HG03060 (cell line): ENCODE measurements around the gene GFER.

ENCODE experiments used
- ATAC-seq: cut with Tn5 transposase; IDR thresholded peaks from one replicate; pipeline ENCODE4 v1.9.1; 2021; ENCODE audit warnings: low read depth, moderate number of reproducible peaks; ENCODE audit not compliant: unreplicated experiment

Gene GFER

GRCh38 chr16:1974157-1975070 lies 9.6 kb upstream of the GFER start:
- no peak for ATAC-seq

DNA sequence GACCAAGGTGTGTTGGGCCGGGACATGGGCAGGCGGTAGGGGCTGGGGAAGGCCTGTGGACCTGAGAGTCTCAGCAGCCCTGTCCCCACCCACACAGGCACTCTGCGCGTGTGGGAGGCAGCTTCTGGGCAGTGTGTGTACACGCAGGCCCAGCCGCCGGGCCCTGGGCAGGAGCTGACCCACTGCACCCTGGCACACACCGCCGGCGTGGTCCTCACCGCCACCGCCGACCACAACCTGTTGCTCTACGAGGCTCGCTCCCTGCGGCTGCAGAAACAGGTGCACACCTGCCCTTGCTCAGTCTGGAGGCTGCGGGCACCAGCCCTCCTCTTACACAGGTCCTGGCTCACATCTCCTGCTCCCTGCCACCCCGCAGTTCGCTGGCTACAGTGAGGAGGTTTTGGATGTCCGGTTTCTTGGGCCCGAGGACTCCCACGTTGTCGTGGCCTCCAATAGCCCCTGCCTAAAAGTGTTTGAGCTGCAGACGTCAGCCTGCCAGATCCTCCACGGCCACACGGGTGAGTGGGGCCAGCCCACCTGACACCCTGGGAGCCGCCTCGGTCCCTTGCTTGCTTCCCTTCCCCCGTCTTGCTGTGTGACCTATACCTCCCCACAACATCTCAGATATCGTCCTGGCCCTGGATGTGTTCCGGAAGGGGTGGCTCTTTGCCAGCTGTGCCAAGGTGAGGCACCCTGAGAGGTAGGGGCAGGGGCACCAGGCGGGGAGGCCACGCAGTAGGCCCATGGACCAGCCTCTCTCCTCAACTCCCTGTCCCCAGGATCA lies 8.4 kb upstream of the GFER start:
- no peak for ATAC-seq

DNA sequence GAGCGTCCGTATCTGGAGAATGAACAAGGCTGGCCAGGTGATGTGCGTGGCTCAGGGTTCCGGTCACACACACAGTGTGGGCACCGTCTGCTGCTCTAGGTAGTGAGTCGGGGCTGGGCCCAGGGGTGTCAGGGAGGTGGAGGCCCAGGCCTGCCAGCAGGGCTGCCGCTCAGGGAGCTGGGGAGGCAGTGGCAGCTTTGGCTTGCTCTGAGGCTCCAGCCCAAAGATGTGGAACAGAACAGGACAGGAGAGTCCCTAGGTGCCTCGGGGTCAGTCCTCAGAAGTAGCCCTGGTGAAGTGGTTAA lies 7.8 kb upstream of the GFER start:
- ATAC-seq = no peak

DNA sequence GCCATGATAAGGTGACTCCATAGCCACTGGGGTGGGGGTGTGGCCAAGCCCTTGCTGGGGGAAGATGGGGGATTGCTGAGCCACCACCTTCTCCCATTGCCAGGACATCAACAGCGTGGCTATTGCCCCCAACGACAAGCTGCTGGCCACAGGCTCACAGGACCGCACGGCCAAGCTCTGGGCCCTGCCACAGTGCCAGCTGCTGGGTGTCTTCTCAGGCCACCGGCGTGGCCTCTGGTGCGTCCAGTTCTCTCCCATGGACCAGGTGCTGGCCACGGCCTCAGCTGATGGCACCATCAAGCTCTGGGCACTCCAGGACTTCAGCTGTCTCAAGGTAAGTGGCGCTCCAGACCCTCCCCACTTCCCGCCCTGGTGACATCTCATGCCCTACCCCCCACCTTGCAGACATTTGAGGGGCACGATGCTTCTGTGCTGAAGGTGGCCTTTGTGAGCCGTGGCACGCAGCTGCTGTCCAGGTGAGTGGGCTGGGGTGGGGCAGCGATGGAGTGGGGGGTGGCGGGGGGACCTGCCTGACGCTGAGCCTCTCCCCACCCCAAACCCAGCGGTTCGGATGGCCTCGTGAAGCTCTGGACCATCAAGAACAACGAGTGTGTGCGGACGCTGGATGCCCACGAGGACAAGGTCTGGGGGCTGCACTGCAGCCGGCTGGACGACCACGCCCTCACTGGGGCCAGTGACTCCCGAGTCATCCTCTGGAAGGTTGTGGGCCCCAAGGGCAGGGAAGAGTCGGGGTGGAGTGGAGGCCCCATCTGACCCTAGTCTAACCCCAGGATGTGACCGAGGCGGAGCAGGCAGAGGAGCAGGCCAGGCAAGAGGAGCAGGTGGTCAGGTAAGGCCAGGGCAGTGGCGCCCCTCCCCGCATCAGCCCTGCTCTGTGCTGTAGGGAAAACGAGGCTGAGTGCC lies 6.8 kb upstream of the GFER start:
- no peak for ATAC-seq

DNA sequence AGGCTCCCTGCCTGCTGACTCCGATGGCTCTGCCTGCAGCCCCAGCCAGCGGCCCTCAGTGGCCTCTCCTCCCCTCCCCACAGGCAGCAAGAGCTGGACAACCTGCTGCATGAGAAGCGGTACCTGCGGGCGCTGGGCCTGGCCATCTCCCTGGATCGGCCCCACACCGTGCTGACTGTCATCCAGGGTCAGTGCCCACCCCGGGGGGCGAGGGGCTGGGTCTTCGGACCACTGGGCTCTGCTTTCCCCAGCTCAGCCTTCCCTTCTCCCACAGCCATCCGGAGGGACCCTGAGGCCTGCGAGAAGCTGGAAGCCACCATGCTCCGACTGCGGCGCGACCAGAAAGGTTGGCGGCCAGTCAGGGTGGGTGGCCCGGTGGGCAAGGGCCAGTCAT lies 6.1 kb upstream of the GFER start:
- ATAC-seq = no peak

DNA sequence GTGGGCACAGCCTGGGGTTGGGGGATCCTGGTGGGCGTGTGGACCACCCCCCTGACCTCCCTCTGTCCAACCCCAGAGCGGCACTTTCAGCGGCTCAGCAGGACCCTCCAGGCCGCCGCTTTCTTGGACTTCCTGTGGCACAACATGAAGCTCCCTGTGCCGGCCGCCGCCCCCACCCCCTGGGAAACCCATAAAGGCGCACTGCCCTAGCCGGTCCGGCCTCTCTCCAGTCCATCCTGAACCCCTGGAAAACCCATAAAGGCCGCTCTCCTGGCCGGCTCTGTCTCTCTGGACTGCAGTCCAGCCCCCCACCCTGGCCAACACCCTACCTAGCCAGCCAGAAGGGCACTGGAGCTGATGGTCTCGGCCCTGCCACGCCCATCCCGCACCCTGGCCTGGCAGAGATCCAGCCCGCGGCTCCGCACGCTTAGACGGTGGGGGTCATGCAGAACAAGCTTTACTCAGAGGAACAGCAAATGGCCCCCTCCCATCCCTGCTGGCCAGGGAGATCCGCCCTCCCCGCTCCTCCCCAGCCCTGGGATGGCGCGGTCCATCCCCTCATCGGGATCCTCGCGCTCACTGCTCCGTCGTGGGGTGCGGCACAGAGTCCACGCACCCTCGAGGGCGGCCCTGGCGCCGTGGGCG lies 5.4 kb upstream of the GFER start:
- ATAC-seq = no peak

DNA sequence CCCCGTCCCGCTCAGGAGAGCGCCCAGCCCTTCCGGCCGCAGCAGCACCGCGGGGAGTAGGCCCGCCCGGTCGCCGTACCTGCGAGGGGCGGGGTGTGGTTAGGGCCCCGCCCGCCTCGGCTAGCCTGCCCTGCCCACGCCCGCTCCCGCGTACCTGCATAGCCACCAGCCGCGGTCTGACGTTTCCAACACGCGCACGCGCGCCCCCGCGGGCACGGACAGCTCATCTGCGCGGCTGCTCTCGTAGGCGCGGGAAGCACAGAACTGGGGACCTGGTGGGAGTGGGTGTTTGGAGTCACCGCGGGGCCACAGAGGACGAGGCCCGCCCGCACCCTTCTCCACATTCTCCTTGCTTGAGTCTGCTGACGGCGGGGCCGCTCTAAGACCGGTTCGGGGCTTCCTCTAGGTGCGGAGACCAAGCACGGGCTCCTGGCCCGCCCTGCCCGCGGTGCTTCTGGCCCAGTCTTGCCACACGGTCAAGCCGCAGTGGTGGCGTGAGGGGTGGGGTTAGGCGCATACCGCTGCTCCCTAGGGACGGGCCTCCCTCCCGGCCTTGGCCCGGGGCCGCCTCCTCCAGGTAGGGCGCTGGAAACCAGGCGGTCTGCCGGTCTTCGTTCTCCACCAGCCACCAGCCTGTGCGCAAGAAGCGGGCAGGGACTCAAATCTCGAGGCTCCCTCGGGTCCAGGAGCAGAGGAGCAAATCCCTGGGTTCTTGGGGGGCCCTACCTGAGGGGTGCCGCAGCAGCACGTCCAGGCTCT lies 4.5 kb upstream of the GFER start:
- ATAC-seq = no peak

GRCh38 chr16:1980030-1980769 lies 3.8 kb upstream of the GFER start:
- no peak for ATAC-seq

GRCh38 chr16:1980770-1981087 lies 3.3 kb upstream of the GFER start:
- no peak for ATAC-seq

- no peak for ATAC-seq
Measured at GRCh38 chr16:1981398-1981836, 2.6 kb upstream of the GFER start, which contains the start of gene NOXO1. TSS of gene NOXO1 (minus strand) at chr16:1981469. CDS start at chr16:1981179, 290 bp downstream.

DNA sequence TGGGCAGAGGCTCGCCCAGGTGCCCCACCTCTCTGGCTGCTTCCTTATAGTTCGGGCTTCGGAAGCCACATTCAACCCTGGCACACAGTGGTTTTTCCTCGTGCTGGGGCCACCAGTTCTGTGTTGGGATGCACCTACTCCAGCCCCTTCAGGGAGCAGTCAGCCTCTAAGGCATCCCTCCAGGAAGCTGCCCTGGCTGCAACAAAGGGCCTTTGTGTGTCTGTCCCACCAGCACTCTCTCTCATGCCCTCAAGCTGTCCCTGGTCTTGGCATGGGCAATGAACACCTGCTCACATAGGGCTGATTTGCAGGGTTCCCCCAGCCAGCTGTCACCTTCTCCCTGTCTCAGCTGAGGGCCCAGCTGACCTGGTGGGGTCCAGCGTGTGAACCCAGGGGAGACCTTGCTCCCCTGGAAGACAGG lies 2.0 kb upstream of the GFER start:
- no peak for ATAC-seq

DNA sequence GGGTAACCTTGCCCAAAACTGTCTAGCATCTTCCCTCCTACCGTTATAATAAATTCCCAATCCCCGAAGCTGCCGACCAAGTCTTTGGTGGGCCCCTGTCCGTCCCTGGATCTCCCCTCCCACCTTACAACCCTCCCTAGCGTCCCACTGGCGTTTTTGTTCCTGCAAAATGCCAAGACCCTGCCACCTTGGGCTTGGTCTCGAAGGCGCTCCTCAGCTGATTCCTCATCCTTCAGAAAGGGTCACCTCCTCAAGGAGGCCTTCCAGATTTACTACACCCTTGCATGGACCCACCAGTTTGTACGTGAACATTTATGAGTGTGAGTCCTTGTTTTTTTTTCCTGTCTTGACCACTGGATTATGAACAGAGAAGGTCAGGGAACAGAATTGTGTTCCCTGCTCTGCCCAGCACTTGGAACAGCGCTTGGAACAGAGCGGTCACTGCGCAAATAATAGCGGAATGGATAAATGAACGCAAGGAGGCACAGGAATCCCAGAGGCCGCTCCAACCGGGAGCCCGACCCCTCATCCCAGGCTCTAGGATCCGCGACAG lies 926 bp upstream of the GFER start:
- ATAC-seq = no peak

- ATAC-seq = no peak
Measured at GRCh38 chr16:1984347-1985225, 593 bp downstream of the GFER start.

- ATAC-seq = no peak
Measured at GRCh38 chr16:1985466-1986150, 1.6 kb downstream of the GFER start.

DNA sequence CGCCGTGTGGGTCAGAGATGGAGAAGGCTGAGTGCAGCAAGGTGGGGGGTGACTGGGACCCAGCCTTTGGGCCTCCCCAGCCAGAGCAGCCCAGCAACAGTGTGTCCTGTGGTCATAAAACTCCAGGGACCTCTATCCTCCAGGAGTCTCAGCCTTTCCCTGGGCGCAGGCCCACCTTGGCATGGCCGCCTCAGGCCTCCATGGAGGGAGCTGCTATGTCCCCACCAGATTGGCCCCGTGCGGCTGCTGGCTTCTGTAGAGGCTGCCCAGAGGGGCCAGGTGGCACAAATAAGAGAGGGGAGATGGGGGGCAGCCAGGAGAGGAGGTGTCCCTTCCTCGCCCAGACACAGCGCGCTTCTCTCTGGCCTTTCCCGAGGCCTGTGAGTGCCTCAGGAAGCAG lies 3.2 kb downstream of the GFER start:
- no peak for ATAC-seq

DNA sequence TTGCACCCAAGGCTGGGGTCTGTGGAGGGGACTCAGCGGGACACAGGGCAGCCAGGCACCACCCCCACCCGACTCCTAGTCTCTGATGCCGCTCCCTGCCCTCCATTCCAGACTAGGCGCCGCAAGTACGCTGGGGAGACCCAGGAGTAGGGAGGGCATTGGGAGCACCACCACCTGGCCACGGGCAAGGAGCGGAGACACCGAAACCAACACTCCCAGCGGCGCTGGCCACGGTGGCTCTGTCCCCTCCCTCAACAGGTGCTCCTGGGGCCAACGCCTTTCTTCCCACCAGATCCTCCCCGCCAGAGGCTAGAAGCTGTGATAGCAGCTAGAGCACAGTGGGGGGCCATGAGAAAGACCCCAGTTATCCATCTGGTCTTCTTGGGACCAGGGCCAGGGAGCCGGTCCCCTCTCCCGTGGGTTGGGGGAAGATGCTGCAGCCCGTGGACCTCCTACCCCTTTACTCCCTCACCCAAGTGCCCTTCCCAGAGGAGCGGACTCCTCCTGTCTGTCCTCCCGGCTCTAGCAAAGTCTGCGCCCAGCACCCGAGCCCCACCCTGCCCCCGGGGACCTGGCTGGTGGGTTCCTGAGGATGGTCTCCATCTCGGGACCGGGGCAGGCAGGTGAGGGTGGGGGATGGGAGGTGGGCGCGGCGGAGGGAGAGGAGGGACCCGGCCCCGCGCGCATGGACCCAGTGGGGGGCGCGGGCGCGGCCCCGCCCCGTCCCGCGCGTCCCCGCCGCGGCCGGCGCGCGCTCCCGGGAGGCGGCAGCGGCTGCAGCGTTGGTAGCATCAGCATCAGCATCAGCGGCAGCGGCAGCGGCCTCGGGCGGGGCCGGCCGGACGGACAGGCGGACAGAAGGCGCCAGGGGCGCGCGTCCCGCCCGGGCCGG lies 5.5 kb downstream of the GFER start, which contains the start of gene SYNGR3:
Gene SYNGR3, plus strand, starts transcription at position 762 of the 892 bp plus-strand sequence. CDS start 133 bp downstream, outside the sequence.
- ATAC-seq = no peak
